ENCODE measurements around the gene MYH14.

- no peak for TF ChIP-seq CTCF (IDR thresholded peaks at IDR 0.05; ENCODE audit: poor library complexity, severe bottlenecking)
- no peak for TF ChIP-seq EP300 (conservative IDR thresholded peaks at IDR 0.05; ENCODE audit: poor library complexity, severe bottlenecking)
- TF ChIP-seq SMC3 (conservative IDR thresholded peaks at IDR 0.05; ENCODE audit: poor library complexity) = no peak
These were observed at the start of gene MYH14 for GRCh38 chr19:50203281-50204080.
